Prostate gland (tissue), 2 donors: ENCODE results near the gene RNASET2.

ENCODE experiments used
- CTCF ChIP-seq, 4 experiments: fragments of 200-600 bp in 2 of 4; fragments of 450-650 bp in 2 of 4; sonication (generic) in 2 of 4; IDR thresholded peaks; 1 replicate in 3 of 4; 2 replicates in 1 of 4; pipeline ENCODE4 v1.5.1; 2016 to 2019; ENCODE audit warnings: antibody characterized with exemption in 4 of 4, mild to moderate bottlenecking in 2 of 4, moderate library complexity in 2 of 4
- POLR2A ChIP-seq: fragments of 450-650 bp; IDR thresholded peaks from one replicate; pipeline ENCODE4 v1.6.1; 2016; ENCODE audit warnings: antibody characterized with exemption, mild to moderate bottlenecking
- POLR2AphosphoS5 ChIP-seq: sonication (generic); formaldehyde crosslinking; IDR thresholded peaks from one replicate; pipeline ENCODE4 v1.6.1; 2017; ENCODE audit warnings: antibody characterized with exemption

DNA sequence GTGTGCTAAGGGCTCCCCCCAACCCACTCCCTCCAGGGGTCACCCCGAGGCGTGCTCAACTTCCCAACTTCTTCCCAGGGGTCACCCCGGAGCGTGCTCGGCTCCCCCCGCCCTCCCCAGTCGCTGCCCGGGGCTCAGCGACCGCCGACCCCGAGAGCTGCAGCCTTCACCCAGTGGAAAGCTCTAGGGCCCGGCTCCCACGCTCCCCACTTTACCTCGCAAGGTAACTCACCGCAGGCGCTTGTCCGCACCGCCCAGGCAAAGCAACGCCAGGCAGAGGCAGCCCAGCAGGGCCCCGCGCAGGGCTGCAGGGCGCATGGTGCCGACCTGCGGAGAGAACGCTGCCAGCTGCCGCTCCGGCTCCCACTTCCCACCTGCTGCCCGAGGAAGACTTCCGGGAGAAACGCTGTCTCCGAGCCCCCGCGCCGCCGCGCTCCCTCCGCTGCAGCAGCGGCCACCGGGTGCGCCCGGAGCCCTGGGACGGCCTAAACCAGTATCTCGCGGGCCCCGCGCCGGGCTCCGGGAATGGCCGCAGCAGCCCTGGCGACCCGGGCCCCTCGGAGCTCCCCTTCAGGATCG is 396 bp downstream of the RNASET2 start:
- peak in 1 of 4 experiments; percentile 26 for TF ChIP-seq CTCF (IDR thresholded peaks at IDR 0.05)
- TF ChIP-seq POLR2AphosphoS5 = no peak
- no peak for TF ChIP-seq POLR2A
